PFSK-1 (cell line): ENCODE data around the gene LMF2.

Source experiments
- POLR2AphosphoS5 ChIP-seq: IDR thresholded peaks from 2 replicates; pipeline ENCODE4 v1.6.1; 2012; ENCODE audit warnings: low read depth, mild to moderate bottlenecking, control low read depth, low read length, moderate library complexity
- TF ChIP-seq, protein P1 (sequence below), 2 experiments: IDR thresholded peaks; 2 replicates each; pipeline versions ENCODE4 v1.6.1 to v1.8.0; 2011 to 2012; ENCODE audit warnings: low read depth in 2 of 2, low read length in 2 of 2, control low read depth in 1 of 2, inconsistent platforms in 1 of 2, mild to moderate bottlenecking in 1 of 2, moderate library complexity in 1 of 2; ENCODE audit not compliant: insufficient read depth in 1 of 2

DNA sequence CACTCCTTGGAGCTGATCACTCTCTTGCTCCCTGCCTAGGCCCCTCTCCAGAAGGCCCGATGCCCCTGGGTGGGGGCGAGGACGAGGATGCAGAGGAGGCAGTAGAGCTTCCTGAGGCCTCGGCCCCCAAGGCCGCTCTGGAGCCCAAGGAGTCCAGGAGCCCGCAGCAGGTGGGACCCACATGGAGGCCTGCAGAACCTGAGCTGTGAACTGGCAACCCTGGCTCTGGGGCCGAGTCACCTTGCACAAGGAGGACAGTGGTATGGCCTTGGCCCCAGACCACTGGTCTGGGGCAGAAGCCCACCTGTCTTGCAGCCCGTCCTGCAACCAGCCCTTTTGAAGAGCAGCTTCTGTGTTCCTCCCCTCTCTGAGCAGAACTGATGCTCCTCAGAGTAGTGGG lies 11.6 kb upstream of the LMF2 start:
- no peak for TF ChIP-seq POLR2AphosphoS5
- TF ChIP-seq, protein P1, sequence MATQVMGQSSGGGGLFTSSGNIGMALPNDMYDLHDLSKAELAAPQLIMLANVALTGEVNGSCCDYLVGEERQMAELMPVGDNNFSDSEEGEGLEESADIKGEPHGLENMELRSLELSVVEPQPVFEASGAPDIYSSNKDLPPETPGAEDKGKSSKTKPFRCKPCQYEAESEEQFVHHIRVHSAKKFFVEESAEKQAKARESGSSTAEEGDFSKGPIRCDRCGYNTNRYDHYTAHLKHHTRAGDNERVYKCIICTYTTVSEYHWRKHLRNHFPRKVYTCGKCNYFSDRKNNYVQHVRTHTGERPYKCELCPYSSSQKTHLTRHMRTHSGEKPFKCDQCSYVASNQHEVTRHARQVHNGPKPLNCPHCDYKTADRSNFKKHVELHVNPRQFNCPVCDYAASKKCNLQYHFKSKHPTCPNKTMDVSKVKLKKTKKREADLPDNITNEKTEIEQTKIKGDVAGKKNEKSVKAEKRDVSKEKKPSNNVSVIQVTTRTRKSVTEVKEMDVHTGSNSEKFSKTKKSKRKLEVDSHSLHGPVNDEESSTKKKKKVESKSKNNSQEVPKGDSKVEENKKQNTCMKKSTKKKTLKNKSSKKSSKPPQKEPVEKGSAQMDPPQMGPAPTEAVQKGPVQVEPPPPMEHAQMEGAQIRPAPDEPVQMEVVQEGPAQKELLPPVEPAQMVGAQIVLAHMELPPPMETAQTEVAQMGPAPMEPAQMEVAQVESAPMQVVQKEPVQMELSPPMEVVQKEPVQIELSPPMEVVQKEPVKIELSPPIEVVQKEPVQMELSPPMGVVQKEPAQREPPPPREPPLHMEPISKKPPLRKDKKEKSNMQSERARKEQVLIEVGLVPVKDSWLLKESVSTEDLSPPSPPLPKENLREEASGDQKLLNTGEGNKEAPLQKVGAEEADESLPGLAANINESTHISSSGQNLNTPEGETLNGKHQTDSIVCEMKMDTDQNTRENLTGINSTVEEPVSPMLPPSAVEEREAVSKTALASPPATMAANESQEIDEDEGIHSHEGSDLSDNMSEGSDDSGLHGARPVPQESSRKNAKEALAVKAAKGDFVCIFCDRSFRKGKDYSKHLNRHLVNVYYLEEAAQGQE (IDR thresholded peaks at IDR 0.05; ENCODE audit: insufficient read depth in 1 of 2, low read depth in 2 of 2, low read length in 2 of 2), result no peak
